Fibroblast of the conjunctiva (primary cell): ENCODE data around the gene SASH1.

ENCODE experiments used
- DNase-seq: peaks from one replicate; pipeline ENCODE4 v3.0.0-alpha.2; 2010; ENCODE audit warnings: low read depth

The SASH1 gene

DNA sequence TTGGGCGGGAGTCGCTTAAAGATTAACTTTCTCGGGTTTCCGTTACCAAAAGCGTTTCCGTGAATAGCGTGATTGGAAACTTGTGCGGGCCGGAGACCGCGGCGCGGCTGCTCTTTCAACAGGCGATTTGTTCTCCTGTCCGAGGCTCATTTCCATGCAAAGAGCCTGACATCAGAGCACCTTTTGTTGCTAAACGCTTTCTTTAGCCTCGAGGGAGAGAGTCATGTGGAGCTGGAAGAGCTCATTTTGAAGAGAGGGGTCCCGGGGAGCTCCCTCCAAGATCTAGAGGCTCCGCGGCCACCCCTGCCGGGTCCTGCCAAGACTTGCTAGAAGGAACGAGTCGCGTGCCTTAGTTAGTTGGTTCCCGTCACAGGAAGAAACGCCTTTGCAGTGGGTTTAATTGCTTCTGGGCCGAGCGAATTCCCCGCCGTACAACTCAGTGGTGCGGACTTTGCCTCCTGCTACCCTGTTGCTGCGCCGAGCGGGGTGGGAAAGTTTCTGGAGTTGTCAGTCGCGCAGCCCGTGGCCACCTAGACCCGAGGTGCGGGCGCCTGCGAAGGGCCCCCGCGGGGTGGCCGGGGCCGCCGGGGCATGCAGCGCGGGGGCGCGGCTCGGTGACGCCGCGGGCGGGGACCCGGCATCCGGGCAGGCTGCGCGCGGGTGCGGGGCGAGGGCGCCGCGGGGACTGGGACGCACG, at the start of gene SASH1:
Gene SASH1 (plus strand): TSS at position 489 of the 697 bp plus-strand sequence. CDS start 230 bp downstream, outside the sequence.
- peak; percentile 42 for DNase-seq

DNA sequence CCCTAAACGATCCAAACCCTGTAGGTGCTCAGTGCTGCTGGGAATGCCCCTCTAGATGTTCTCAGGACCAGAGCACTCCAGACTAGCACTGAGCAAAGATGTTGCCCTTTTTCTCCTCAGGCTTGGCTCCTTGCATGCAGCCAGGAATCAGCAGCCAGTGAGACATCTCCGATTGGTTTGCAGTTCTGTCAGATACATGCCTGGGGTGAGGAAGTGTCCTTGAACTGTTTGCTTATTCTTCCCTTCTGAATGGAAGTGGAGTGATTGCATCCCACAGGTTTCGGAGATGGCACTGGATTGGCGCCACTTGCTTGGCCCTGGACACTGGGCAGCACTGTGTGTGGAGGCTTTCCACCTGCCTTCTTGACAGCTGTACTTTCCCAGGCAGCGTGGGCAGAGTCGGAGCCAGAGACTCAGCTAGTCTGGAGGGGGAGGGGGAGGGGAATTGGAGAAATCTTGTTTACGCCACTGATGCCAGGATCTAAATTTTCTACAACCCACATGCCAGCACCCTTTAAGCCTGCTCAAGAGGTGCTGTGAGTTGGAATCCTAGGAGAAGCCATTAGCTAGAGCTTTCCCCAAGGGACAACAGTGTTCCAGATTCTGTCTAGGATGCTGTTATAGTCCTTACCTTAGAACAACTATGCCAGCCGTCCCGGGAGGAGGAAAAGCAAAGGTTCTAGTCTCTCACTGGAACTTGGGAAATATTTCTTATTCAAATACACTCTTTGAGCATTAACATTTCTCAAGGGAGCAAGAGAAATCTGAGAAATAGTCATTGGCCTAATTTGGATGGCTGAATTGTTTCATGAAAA, 49.2 kb upstream of the SASH1 start:
- DNase-seq: no peak

DNA sequence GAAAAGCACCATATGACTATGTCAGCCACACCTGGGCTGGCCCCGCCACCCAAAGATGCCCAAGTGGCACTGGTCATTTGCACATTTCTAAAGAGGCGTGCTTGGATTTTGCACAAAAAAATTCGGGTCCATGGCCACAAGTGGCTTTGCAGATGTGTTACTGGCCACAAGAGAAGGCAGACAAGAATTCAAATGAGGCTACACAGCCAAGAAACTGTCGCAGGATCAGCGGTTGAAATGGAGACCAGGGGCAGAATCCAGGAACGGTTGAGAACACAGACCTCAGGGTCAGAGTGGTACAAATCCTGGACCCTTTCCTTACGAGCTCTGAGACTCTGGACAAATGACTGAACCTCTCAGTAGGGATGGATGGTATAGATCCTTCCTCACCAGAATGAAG, 48.6 kb upstream of the SASH1 start:
- no peak for DNase-seq

DNA sequence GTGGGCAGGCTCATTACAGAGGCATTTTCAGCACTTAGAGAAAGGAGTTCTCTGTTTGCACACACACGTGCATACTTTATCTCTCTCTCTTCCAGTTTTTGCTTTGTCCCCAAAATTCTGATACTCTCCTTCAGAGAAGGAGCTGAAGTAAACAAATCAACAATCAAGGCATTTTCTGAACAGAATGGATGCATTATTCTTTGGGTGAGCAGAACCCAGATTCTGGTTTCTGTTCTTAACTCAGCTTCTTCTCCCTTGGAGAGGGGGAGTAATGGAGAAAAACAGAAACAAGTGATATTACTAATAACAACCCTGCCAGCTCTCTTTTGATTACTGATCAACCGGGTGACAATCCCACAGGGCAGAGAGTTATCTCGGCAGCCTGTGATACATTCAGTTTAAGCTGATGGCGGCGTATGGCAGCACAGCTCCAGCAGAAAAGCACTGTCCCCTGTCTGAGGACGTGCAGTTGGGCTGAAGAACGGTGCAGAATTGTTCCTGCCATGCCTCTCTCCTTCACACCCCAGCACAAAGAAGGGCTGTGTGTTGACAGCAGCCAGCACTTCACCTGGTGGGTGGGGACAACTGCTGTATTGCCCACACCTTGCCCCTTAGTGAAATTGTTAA, 47.3 kb upstream of the SASH1 start:
- no peak for DNase-seq

DNA sequence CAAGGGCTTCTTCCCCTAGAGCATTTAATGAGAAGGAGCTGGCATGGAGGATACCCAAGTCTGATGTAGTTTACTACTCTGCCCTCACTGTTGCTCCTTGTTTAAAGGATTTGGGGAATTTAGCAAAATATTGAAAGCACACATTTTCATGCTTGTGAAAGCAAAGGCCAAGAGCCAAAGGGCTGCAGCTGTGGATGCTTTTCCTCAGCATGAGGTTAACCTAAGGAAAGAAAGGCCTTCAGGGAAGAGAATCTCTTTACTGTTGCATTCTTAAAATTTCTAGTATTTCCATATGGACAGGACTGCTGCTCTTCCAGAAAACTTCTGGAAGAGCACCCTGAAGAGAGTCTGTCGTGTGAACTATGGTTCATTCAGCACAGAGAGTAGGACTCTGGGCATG, 45.9 kb upstream of the SASH1 start:
- DNase-seq: no peak

DNA sequence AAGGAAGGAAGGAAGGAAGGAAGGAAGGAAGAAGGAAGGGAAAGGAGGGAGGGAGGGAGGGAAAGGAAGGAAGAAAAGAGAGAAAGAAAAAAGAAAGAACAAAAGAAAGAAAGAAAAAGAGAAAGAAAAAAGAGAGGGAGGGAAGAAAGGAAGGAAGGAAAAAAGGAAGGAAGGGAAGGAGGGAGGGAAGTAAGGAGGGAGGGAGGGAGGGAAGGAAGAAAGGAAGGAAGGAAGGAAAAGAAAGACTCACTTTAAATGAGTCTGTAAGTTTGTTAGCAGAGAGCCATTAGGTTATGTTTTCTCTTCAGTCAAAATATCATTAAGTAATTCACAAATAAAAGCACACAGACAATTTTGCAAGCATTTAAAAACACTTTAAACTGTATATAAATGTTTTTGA, 44.0 kb upstream of the SASH1 start:
- DNase-seq: no peak

DNA sequence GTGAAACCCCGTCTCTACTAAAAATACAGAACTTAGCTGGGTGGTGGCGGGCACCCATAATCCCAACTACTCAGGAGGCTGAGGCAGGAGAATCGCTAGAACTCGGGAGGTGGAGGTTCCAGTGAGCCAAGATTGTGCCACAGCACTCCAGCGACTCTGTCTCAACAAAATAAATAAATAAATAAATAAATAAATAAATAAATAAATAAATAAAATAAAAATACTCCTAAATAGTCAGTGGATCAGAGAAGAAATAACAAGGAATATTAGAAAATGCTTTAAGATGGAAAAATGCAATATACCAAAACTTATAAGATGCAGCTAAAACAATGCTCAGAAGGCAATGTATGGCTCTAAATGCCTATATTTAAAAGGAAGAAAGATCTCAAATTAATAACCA, 39.0 kb upstream of the SASH1 start:
- no peak for DNase-seq

DNA sequence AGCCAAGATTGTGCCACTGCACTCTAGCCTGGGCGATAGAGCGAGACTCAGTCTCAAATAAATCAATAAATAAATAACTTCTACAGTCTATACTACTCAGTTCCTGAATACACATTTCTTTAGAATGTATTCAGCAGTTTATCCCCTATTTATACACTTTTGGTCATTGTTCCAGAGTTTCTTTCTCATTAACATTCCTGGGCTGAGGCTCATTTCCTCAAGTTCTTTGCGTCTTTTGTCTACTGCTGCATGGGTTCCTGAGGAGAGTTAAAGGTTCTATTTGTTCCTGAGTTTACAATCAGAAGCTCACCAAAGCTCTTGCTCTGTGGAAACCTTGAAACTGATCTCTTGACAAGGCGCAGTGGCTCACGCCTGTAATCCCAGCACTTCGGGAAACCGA, 37.7 kb upstream of the SASH1 start:
- no peak for DNase-seq

DNA sequence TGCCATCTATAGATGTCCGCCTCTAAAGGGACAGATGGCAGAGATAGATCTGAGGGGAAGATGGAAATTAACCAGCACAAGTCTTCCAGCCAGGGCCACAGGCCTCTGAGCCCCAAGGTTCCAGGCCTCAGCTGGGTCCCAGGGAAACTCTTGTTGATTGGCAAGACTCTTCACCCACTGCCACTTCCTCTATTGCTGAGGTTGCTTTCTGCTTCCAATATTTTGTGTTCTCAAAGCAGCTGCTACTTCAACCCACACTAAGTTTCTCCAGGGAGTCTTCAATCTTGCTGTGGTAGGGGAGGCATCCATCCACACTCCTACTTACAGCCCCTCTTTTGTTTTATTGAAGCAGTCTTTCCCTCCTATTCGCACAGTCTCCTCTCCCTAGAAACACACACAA, 36.4 kb upstream of the SASH1 start:
- DNase-seq: no peak

DNA sequence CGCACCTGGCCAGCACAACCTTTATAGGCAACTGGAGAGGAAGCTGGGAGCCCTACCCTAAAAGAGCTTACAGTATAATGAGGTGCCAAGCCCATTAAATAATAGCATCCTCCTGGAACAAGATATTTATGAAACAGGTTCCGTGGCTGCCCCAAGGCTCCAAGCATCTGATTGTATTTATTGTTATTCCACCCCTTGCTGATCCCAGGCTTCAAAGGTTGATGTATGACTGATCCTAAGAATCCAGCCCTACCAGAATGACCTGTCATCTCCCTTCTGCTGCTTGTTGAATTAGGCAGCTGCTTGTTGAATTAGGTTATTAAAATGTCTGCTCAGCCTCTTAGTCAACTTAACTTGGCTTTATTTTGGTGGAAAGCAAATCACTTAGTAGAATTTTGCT, 35.2 kb upstream of the SASH1 start:
- no peak for DNase-seq

DNA sequence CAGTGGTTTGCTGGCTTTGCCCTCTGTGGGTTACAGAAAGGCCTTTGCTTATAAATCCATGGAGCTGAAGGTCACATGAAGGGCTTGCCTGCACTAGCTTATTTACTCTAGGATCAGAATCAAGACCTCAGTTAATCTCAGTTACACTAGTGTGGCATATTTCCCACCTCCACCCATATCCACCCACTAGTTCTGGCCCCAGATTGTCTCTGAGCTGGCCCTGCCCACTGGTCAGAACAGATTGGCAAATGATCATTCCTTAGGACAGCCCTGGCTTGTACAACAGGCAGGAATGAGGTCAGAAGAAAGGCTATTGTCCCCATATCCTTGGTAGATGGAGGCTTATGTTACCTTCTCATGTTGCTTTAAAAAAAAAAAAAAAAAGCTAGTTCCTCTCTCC, 33.3 kb upstream of the SASH1 start:
- no peak for DNase-seq

DNA sequence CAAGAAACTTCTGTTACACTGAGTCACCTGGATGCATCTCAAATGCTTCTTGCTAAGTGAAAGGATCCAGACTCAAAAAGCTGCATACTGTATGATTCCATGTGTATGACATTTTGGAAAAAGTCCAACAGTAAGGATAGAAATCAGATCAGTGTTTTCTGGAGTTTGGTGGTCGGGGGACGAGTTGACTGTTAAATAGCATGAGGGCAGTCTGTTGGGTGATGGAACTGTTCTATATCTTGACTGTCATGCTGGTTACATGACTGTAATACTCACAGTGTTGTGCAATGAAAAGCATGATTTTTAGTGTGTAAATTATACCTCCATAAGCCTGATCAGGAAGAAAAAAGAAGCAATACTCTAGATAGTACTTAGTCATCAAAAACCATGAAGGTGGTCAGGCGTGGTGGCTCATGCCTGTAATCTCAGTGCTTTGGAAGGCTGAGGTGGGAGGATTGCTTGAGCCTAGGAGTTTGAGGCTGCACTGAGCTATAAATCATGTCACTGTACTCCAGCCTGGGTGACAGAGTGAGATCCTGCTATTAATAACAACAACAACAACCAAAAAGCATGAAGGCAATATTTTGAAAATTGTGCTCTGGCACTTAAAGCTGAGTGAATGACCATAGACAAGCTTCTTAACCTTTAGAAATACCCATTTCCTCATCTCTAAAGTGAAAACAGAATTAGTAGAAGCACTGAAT, 30.5 kb upstream of the SASH1 start:
- no peak for DNase-seq

DNA sequence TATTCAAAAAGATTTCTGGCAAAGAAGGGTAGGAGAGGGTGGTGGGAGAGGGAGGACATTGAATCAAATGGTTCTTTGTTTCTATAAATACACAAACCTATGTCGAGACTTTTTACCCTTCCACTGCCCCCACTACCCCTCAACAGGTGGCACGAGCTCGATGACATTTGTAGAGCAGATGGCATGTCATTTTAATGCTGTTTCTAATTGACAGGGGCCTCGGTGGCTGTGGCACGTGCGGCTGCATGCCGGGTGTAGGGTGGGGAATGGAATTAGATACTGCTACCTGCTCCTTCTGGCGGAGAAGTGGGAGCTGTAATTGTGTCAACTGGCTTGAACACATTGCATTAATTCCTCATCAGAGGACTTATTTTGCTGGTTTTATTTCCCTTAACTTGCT, 29.1 kb upstream of the SASH1 start:
- no peak for DNase-seq

DNA sequence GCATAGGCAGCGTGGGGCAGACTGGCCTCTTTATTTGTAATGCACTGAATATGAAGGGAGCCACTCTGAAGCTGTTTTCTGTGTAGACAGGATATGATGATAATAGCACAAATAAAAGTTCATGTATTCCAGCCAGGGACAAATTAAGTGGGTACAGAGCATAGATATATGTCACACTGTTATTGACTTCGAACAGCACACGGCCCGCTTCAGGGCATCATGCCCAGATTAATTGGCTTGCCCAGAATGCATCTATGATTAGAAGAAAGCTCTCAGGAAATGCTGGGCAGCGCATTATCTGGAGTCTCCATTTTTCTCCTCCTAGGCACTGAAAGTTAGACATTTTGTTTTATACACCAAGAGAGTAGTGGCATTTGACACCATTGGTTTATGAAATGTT, 26.3 kb upstream of the SASH1 start:
- DNase-seq: no peak

DNA sequence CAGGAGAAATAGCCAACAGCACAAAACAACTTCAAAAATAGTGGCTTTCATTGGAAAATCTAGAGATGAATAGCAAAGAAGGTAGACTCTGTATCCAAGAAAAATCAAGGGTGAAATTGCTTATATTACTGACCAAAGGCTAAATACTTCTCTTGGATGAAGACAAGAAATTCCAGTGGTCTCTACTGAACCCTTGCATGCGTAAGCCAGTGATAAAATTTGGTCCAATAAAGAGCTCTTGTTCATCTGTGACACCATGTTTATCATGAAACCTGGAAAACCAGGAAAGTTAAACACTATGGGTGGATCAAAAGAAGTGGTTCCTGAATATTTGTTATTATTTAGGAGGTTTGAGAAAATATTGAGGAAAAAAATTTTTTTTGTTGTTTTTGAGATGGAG, 25.6 kb upstream of the SASH1 start:
- no peak for DNase-seq

DNA sequence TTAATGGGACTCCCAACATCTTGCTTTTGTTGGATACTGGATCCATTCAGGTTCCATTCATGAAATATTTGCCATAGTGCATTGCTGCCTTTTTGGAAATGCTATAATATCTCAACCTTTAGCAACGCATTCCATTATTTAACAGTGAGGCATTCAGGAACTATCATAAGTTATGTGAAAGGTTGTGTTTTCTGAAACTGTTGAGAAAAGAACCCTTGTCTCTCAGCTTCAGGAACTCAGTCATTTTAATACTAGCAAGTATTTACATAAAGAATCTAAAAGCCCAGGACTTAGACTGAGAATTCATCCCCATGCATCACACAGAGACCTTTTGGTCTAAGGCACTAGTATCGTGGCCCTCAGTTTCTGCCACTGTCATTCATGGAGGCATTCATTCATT, 24.9 kb upstream of the SASH1 start:
- DNase-seq: no peak

DNA sequence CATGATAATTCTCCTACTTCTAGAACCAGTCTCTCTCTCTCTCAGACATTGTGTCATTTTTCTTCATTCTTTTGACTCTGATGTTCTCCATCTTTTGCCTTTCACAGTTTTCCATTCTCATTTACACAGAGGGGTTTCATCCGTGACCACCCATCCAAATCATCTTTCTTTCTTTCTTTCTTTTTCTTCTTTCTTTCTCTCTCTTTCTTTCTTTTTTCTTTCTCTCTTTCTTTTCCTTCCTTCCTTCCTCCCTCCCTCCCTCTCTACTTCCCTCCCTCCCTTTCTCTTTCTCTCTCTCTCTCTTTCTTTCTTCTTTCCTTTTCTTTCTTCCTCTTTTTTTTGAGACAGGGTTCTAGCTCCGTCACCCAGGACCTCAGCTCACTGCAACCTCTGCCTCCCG, 19.9 kb upstream of the SASH1 start:
- DNase-seq: no peak

DNA sequence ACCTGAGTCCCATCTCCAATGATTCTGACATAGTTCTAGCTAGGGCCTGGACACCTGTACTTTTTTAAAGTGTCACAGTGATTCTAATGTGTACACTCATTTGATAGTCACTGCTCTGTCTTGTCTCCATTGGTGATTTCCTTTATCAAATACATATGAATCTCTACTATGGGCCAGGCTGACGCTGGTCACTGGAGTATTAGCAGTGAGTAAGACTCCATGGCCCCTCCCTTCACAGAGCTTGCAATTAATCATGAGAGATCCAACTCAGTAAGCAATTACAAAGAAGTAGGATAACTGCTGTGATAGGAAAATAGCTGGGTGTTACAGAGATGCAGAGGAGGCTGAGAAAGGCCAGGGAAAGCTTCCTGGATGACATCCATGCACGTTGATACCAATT, 19.3 kb upstream of the SASH1 start:
- no peak for DNase-seq

DNA sequence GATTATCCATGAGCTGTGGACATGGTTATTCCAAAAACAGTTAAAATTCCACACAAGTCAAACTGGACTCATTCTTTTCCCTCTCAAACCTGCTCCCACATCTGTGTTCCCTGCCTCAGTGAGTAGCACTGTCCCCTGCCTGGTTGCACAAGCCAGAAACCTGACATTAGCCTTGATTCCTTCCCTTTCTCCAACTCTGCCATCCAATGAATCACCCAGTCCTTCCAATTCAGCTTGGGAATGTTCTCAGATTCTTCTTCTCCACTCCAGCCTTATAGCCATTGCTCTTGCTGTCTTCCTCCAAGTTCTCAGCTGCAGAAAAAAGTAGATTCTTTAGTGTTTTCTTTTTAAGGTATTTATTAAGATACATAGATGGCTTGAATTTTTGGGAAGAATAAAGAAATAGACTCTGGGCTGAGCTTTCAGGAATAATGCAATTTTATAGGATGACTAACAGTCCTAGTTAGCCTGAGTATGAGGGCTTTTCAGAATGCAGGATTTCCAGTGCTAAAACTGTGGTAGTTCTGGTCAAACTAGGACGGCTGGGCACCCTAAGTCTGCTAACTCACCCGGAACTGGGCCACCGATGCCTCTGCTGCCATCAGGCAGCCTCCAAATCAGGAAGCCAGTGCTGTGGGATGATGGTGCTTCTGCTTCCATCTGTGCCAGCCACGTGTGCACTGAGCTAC, 18.2 kb upstream of the SASH1 start:
- no peak for DNase-seq

DNA sequence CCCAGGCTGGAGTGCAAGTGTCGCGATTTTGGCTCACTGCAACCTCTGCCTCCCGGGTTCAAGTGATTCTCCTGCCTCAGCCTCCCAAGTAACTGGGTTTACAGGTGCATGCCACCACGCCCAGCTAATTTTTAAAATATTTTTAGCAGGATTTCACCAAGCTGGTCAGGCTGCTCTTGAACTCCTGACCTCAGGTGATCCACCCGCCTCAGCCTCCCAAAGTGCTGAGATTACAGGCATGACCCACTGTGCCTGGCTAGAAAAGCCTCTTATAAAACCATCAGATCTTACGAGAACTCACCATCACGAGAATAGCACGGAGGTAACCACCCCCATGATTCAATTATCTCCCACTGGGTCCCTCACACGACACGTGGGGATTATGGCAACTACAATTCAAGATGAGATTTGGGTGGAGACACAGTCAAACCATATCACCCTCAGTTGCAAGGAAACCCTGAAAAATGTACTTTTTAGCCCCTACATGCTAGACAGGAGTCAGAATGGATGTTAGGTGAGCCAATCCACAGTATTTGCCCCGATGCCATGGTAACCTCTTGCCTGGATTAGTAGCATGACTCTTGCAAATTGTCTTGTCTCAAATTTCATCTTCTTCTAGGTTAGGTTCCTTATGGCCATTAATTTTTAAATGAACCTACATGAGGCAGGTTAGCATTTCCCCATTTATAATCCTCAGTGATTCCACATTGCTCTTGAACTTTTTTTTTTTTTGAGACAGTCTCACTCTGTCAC, 17.1 kb upstream of the SASH1 start:
- DNase-seq: no peak

DNA sequence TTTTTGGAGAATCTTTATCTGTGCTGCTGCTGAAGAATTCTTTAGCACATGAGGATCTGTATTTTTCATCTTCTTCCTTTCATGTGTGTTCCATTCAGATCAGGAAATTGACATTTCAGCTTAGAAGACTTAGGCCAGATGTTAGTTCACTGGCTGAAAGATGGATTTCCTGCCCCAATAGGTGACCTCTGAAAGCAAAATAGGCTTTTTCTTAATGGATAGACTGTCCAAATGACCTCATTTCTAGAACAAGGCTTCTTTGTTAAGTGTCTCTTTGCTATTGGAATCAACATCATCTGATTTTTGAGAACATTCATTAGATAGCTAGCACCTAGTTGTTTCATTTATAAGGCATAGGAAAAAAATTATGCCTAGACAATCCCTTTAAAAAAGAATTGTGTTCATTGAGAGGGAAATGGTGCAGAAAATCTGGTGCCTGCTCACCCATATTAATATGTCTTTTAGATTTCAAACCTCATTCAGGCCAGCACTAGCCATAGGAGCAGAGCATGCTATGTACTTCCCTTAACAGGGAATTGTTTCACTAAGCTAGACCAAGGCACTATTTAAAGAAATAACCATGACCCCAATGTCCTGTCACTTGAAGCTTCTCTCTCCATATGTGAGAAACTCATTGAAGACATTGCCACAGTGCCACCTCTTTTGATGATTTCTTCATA, 13.6 kb upstream of the SASH1 start:
- DNase-seq: no peak
